HG02938 (cell line): ENCODE measurements around the gene IGDCC3.

Experiments
- ATAC-seq: cut with Tn5 transposase; IDR thresholded peaks from one replicate; pipeline ENCODE4 v1.9.1; 2021; ENCODE audit warnings: mild to moderate bottlenecking, moderate library complexity; ENCODE audit not compliant: unreplicated experiment

IGDCC3 gene

DNA sequence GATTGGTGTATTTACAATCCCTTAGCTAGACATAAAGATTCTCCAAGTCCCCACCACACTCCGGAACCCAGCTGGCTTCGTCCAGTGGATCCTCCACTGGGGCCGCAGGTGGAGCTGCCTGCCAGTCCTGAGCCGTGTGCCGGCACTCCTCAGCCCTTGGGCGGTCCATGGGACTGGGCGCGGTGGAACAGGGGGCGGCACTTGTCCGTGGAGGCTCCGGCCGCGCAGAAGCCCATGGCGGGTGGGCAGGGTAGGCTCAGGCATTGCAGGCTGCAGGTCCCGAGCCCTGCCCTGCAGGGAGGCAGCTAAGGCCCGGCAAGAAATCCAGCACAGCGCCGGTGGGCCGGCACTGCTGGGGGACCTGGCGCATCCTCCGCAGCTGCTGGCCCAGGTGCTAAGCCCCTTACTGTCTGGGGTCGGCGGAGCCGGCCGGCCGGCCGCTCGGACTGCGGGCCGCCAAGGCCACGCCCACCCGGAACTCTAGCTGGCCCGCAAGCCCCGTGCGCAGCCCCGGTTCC is 76.8 kb downstream of the IGDCC3 start:
- no peak for ATAC-seq

- ATAC-seq = no peak
Observed at GRCh38 chr15:65298731-65299130, 79.1 kb downstream of the IGDCC3 start.

DNA sequence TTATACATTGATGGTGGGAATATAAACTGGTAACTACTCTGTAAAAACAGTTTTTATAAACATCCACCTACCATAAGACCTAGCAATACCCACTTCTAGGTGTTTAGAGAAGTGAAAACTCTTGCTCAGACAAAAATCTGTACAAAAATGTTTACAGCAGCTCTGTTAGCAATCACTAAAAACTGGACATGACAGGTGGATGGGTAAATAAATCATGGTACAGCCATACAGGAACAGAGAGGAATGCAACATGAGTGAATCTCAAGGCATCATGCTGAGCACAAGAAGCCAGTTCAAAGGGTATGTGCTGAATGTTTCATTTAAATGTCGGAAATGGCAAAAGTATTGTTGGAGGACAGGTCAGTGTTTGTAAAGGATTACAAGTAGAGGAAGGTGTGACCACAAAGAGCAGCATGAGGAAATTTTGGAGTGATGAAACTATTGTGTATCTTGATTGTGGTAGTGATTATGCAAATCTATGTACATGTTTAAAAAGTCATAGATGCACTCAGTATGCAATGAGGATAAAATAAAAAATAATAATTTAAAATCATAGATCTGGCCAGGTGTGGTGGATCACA is 84.8 kb downstream of the IGDCC3 start:
- ATAC-seq = no peak

DNA sequence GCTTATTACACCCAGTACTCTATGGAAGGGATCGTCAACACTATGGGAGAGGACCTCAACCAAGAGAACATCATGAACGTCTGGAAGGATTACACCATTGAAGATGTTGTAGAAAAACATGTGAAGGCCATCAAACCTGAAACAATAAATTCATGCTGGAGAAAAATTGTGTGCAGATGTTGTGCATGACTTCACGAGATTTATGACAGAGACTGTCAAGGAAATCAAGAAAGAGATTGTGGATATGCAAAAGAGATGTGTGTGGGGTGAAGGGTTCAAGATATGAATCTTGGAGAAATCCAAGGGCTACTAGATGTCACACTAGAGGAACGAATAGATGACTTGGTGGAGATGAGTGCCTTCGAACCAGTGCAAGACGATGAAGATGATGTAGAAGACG is 87.6 kb downstream of the IGDCC3 start:
- no peak for ATAC-seq

GRCh38 chr15:65289261-65289854 is 88.4 kb downstream of the IGDCC3 start:
- ATAC-seq = no peak

DNA sequence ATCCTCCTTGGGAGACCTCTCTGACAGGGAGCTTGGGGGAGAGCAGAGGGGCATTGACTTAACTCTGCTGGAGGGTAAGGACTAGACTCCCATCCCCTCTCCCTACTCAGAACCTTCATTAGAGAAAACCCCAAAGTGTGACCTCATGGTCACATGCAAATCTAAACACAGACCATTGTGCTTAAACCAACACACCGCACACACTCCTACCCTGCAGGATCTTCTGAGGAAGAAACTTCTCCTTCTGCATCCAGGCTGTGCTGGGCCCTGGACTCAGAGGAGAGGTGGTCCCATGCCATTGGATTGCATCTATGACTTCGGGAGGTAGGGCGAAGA is 90.3 kb downstream of the IGDCC3 start:
- no peak for ATAC-seq

GRCh38 chr15:65286704-65287519 is 90.9 kb downstream of the IGDCC3 start, which contains the start of gene PARP16:
Gene PARP16 (minus strand): TSS chr15:65286883. CDS start chr15:65286426, 457 bp downstream.
- peak; percentile 81 for ATAC-seq

DNA sequence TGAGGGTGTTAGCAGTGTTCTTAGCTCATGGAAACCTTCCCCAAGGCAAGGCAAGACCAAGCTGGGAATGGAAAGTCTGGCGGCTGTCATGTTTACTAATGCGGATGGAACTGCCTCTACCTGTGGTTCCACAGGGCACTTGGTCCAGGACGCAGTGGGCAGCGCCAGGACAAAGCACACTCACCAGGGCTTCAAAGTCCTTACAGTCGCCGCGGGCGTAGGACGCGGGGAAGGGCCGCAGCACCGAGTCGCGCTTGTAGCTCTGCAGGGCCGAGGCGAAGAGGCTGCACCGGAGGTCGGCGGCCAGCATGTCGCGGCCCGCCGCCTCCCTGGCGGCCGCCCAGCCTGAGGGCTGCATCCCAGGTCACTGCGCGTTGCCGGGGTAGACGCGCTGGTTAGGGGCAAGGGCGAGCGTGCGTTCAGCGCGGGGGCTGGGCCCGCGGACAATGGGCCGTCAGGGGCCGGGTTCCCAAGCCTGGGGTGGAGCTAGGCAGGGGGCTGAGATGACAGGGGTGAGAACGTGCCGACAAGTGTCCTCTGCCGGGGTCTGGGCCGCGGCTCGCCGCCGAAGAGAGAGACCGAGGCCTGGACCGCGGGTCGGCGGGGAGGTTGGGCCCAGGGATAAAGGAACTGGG is 91.6 kb downstream of the IGDCC3 start:
- peak; percentile 24 for ATAC-seq

- no peak for ATAC-seq
Observed at GRCh38 chr15:65285291-65286068, 92.3 kb downstream of the IGDCC3 start.

GRCh38 chr15:65278480-65278879 is 99.3 kb downstream of the IGDCC3 start:
- no peak for ATAC-seq
